A673 (cell line): ENCODE data around the gene ACE.
A peak's percentile ranks its signal among the peaks of the same experiment; 100 is the strongest.

ENCODE experiments used
- CTCF ChIP-seq: fragments of 300-800, 200-600 bp; sonication (generic); conservative IDR thresholded peaks from 2 replicates; pipeline ENCODE4 v1.5.1; 2017; ENCODE audit warnings: low read depth, mild to moderate bottlenecking, antibody characterized with exemption, low read length, moderate library complexity, mixed read lengths
- EZH2 ChIP-seq: fragments of 200-600 bp; sonication (generic); IDR thresholded peaks from 2 replicates; pipeline ENCODE4 v1.6.1; 2017; ENCODE audit warnings: borderline replicate concordance, low read depth, mild to moderate bottlenecking, mixed read lengths, antibody characterized with exemption, low read length; ENCODE audit not compliant: poor library complexity, severe bottlenecking

GRCh38 chr17:63434951-63435571 lies 41.8 kb upstream of the ACE start:
- TF ChIP-seq EZH2 (no peak), CTCF (peak; percentile 49)
